ENCODE results near the gene NOP56. TPM values are rescaled to one million over a fixed set of nuclear protein-coding genes. Genes with fewer than 3 reads are reported as not detected.

NOP56 gene
- total RNA-seq, 1 experiment from 2014 or later, result 497 TPM

DNA sequence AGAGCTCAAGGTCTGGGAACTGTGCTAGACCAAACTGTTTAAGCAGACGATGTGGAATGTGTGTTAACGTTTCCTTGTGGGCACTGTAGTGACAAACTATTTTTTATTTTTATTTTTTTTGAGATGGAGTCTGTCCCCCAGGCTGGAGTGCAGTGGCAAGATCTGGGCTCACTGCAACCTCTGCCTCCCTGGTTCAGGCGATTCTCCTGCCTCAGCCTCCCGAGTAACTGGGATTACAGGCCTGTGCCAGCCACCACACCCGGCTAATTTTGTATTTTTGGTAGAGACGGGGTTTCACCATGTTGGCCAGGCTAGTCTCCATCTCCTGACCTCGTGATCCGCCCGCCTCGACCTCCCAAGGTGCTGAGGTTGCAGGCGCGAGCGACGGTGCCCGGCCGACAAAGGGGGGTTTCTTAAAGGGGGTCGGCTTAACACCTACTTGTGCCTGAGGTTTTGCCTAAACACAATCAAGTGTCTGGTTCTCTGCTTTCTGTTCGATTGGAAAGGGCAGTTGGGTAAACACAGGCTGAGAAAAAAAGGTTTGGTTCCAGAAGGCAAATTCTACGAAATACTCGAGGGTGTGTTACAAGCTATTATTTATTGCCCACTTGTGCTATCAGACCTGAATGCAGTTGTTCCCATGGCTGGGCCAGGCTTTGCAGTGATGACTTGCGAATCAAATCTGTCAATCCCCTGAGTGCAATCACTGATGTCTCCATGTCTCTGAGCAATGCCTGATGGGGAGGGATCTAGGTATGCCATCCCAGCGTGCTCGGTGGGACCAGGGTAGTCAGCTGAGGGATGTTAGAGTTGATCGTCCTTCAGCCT is 1.3 kb downstream of the NOP56 start:
- Mint-ChIP-seq H3K9me3 (ENCODE audit: unreplicated experiment) (no peaks in the 10 kb centered on the region), H3K27me3 (ENCODE audit: insufficient read depth, unreplicated experiment) (no peaks in the 10 kb centered on the region), H3K27ac (ENCODE audit: unreplicated experiment) (peak overlapping the region; percentile 72), H3K4me3 (ENCODE audit: unreplicated experiment) (peak overlapping the region; percentile 90), H3K4me1 (ENCODE audit: low read depth, unreplicated experiment) (peaks cover 7% of the 10 kb centered on the region), H3K36me3 (ENCODE audit: insufficient read depth, unreplicated experiment) (peaks cover 73% of the 10 kb centered on the region)
- TF ChIP-seq, protein P1, sequence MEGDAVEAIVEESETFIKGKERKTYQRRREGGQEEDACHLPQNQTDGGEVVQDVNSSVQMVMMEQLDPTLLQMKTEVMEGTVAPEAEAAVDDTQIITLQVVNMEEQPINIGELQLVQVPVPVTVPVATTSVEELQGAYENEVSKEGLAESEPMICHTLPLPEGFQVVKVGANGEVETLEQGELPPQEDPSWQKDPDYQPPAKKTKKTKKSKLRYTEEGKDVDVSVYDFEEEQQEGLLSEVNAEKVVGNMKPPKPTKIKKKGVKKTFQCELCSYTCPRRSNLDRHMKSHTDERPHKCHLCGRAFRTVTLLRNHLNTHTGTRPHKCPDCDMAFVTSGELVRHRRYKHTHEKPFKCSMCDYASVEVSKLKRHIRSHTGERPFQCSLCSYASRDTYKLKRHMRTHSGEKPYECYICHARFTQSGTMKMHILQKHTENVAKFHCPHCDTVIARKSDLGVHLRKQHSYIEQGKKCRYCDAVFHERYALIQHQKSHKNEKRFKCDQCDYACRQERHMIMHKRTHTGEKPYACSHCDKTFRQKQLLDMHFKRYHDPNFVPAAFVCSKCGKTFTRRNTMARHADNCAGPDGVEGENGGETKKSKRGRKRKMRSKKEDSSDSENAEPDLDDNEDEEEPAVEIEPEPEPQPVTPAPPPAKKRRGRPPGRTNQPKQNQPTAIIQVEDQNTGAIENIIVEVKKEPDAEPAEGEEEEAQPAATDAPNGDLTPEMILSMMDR (IDR thresholded peaks at IDR 0.05; ENCODE audit: insufficient read depth in 1 of 2, low read depth in 1 of 2, low read length in 1 of 2, severe bottlenecking in 1 of 2, unreplicated experiment in 1 of 2), result no peak
- no peak for DNase-seq
- Histone ChIP-seq H3K4me3 (ENCODE audit: low read depth, low read length) (peak overlapping the region; percentile 99), H3K36me3 (ENCODE audit: control insufficient read depth, insufficient read depth, low read length) (peaks cover 23% of the 10 kb centered on the region), H3K9me3 (no peaks in the 10 kb centered on the region), H3K27me3 (replicated peaks; ENCODE audit: control insufficient read depth, insufficient read depth, low read length) (no peaks in the 10 kb centered on the region), H3K4me1 (peaks cover 12% of the 10 kb centered on the region)
- no TSS peak for BruUV-seq (replicated peaks)
- ChIA-PET POLR2A (interaction anchor here (1.0 to 2.7 kb wide), 2 partner anchors 10 kb away, joined by 3 to 25 read pairs; partner anchors contain the start of gene IDH3B), CTCF (no interaction called here)
- intact Hi-C loops (cut with micrococcal nuclease; ENCODE audit: unreplicated experiment), result loop anchor here (5.0 kb wide), 1 partner anchor 146 kb away; the partner anchor contains the start of gene ZNF343

DNA sequence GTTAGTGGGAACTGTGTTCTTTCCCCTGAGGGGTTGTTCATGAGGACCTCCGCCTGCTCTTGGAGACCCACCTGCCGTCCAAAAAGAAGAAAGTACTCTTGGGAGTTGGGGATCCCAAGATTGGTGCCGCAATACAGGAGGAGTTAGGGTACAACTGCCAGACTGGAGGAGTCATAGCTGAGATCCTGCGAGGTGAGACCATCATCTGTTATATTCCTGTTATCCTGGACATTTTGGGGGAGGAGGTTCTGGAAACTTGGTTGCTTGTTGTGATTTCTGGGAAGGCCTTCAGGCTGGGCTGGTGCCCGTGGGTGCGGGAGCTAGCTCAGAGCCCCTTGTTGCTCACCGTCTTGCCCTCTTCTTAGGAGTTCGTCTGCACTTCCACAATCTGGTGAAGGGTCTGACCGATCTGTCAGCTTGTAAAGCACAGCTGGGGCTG is 2.0 kb downstream of the NOP56 start:
- H3K36me3 Mint-ChIP-seq (ENCODE audit: insufficient read depth, unreplicated experiment), result peaks cover 79% of the 10 kb centered on the region
- ChIA-PET POLR2A (interaction anchor here (1.0 kb wide), 1 partner anchor 10 kb away, joined by 3 read pairs; the partner anchor contains the start of gene IDH3B), CTCF (no interaction called here)
- peak overlapping the region; percentile 99 for H3K4me3 ChIP-seq (ENCODE audit: low read depth, low read length)
- no peak for DNase-seq
- no peaks in the 10 kb centered on the region for H3K27me3 Mint-ChIP-seq (ENCODE audit: insufficient read depth, unreplicated experiment)
- peaks cover 12% of the 10 kb centered on the region for H3K4me1 ChIP-seq
- peaks cover 23% of the 10 kb centered on the region for H3K36me3 ChIP-seq (ENCODE audit: control insufficient read depth, insufficient read depth, low read length)
- peaks cover 7% of the 10 kb centered on the region for H3K4me1 Mint-ChIP-seq (ENCODE audit: low read depth, unreplicated experiment)
- H3K27me3 ChIP-seq (replicated peaks; ENCODE audit: control insufficient read depth, insufficient read depth, low read length), result no peaks in the 10 kb centered on the region
- intact Hi-C loops (cut with micrococcal nuclease; ENCODE audit: unreplicated experiment), result loop anchor here (5.0 kb wide), 1 partner anchor 147 kb away; the partner anchor contains the start of gene ZNF343
- H3K27ac Mint-ChIP-seq (ENCODE audit: unreplicated experiment), result peak overlapping the region; percentile 58
- TF ChIP-seq, protein P1 (IDR thresholded peaks at IDR 0.05; ENCODE audit: insufficient read depth in 1 of 2, low read depth in 1 of 2, low read length in 1 of 2, severe bottlenecking in 1 of 2, unreplicated experiment in 1 of 2), result no peak
- H3K9me3 Mint-ChIP-seq (ENCODE audit: unreplicated experiment), result no peaks in the 10 kb centered on the region
- no TSS peak for BruUV-seq (replicated peaks)
- H3K9me3 ChIP-seq, result no peaks in the 10 kb centered on the region
- H3K4me3 Mint-ChIP-seq (ENCODE audit: unreplicated experiment), result peak overlapping the region; percentile 90

DNA sequence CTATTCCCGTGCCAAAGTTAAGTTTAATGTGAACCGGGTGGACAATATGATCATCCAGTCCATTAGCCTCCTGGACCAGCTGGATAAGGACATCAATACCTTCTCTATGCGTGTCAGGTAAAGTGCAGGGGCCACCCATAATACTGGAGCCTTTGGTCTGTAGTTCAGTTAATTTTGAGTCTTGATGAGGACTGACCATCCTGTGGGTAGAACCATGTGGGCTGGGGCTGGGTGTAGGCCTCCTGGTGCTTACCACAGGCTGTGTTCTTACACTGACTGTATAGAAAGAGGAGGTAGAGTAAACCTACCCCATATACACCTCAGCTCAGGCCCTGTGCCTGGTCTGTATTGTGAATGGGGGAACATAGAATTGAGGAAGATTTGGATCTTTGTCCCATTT is 2.4 kb downstream of the NOP56 start:
- CTCF ChIA-PET, result interaction anchor here (0.6 kb wide), 1 partner anchor 136 kb away, joined by 4 read pairs; no protein-coding TSS in a partner anchor
- Mint-ChIP-seq H3K4me3 (ENCODE audit: unreplicated experiment) (peak overlapping the region; percentile 90), H3K4me1 (ENCODE audit: low read depth, unreplicated experiment) (peaks cover 7% of the 10 kb centered on the region), H3K9me3 (ENCODE audit: unreplicated experiment) (no peaks in the 10 kb centered on the region), H3K27ac (ENCODE audit: unreplicated experiment) (peak overlapping the region; percentile 58), H3K36me3 (ENCODE audit: insufficient read depth, unreplicated experiment) (peaks cover 84% of the 10 kb centered on the region), H3K27me3 (ENCODE audit: insufficient read depth, unreplicated experiment) (no peaks in the 10 kb centered on the region)
- DNase-seq, result no peak
- no peaks in the 10 kb centered on the region for H3K9me3 ChIP-seq
- no peaks in the 10 kb centered on the region for H3K27me3 ChIP-seq (replicated peaks; ENCODE audit: control insufficient read depth, insufficient read depth, low read length)
- peaks cover 12% of the 10 kb centered on the region for H3K4me1 ChIP-seq
- POLR2A ChIA-PET, result interaction anchor here (1.0 kb wide), 1 partner anchor 9 kb away, joined by 3 read pairs; the partner anchor contains the start of gene IDH3B
- H3K4me3 ChIP-seq (ENCODE audit: low read depth, low read length), result no peak overlapping the region
- TF ChIP-seq, protein P1 (IDR thresholded peaks at IDR 0.05; ENCODE audit: insufficient read depth in 1 of 2, low read depth in 1 of 2, low read length in 1 of 2, severe bottlenecking in 1 of 2, unreplicated experiment in 1 of 2), result no peak
- peaks cover 23% of the 10 kb centered on the region for H3K36me3 ChIP-seq (ENCODE audit: control insufficient read depth, insufficient read depth, low read length)
- no TSS peak for BruUV-seq (replicated peaks)
- intact Hi-C loops (cut with micrococcal nuclease; ENCODE audit: unreplicated experiment), result loop anchor here (5.0 kb wide), 1 partner anchor 148 kb away; the partner anchor contains the start of gene ZNF343

Data from Caco-2 (cell line).